Measurements from ENCODE around the gene MFSD1. TPM values are rescaled to one million over a fixed set of nuclear protein-coding genes. Genes with fewer than 3 reads are reported as not detected.

Gene MFSD1
- total and polyA plus RNA-seq, 2 of the 8 experiments (the other 6 are each of a cell fraction or from before 2014, with no cell fraction given), result 9.3 to 11.5 TPM

DNA sequence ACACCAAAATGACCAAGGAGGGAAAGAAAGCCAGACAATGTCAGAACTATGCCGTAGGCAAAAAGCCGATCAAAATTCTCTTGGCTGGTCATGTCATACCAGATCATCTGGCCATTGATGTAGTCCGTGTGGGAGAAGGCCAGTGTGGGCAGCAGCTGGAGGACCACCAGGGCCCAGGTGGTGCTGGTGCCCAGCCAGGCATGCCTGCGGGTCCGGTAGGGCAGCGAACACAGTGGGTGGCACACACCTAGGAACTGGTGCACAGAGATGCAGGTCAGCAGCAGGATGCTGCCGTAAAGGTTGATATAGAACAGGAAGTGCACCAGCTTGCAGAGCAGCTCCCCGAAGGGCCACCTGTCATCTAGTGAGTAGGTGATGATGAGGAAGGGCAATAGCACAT is 39.5 kb downstream of the MFSD1 start (continued):
- no peak for TF ChIP-seq ZNF274 (IDR thresholded peaks at IDR 0.05; ENCODE audit: borderline replicate concordance, extremely low read depth, low read length)
- TF ChIP-seq, protein P1, sequence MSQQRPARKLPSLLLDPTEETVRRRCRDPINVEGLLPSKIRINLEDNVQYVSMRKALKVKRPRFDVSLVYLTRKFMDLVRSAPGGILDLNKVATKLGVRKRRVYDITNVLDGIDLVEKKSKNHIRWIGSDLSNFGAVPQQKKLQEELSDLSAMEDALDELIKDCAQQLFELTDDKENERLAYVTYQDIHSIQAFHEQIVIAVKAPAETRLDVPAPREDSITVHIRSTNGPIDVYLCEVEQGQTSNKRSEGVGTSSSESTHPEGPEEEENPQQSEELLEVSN (IDR thresholded peaks at IDR 0.05), result no peak
- TF ChIP-seq BRCA1 (IDR thresholded peaks at IDR 0.05; ENCODE audit: low read depth, low read length), result no peak
- TF ChIP-seq RNF2 (IDR thresholded peaks at IDR 0.05; ENCODE audit: borderline replicate concordance, low read depth, low read length, missing control alignments, poor library complexity, severe bottlenecking), result no peak
- TF ChIP-seq CEBPB (IDR thresholded peaks at IDR 0.05; ENCODE audit: low read depth, low read length), result no peak
- no peak for TF ChIP-seq CTBP2 (IDR thresholded peaks at IDR 0.05; ENCODE audit: borderline replicate concordance, insufficient read depth, insufficient read length, low read length)
- TF ChIP-seq, protein P2, sequence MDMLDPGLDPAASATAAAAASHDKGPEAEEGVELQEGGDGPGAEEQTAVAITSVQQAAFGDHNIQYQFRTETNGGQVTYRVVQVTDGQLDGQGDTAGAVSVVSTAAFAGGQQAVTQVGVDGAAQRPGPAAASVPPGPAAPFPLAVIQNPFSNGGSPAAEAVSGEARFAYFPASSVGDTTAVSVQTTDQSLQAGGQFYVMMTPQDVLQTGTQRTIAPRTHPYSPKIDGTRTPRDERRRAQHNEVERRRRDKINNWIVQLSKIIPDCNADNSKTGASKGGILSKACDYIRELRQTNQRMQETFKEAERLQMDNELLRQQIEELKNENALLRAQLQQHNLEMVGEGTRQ (IDR thresholded peaks at IDR 0.05; ENCODE audit: low read length), result no peak

Measured in H1 (cell line).